ENCODE measurements around the gene OTUB1. TPM values are rescaled to one million over a fixed set of nuclear protein-coding genes. Genes with fewer than 3 reads are reported as not detected.

OTUB1 gene
- total RNA-seq, 2 donors from 2014 or later = 87.7 to 95.1 TPM

DNA sequence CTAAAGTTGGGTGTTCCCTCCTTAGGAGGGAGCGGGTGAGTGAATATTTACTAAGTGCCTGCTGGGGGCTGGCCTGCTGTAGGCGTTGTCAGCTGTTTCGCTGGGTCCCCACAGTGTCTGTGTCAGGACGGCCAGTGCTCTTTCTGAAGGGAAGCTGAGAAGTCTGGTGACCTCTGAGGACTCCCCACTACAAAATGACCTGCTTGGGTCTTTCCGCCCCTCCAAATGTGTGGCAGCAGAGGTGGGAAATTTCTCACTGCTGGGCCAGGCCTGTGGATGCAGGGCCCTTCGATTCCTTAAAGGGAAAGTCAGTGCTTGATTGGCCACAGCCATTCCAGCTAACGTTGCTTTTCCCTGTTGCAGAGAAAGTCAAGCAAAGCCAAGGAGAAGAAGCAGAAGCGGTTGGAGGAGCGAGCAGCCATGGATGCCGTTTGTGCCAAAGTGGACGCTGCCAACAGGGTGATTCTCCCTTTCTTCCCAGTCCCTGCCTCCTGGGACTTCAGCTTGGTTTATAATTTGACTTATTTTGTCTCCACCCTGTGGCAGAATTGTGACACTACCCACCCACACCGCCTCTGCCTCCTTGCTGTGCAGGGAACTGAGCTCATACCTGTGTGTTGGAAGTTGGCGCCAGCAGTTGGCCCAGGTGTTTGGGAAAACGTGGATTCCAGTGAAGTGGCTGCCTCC is 40.6 kb upstream of the OTUB1 start:
- Histone ChIP-seq H3K9me3 (ENCODE audit: control insufficient read depth, low read length) (no peaks in the 10 kb centered on the region), H3K27me3 (ENCODE audit: control insufficient read depth, insufficient read depth, low read length, poor library complexity, severe bottlenecking) (no peaks in the 10 kb centered on the region), H3K9ac (ENCODE audit: extremely low read depth, low read length, poor library complexity, severe bottlenecking) (no peak overlapping the region), H3K36me3 (ENCODE audit: control insufficient read depth, insufficient read depth, low read length) (peaks cover 43% of the 10 kb centered on the region), H3K27ac (ENCODE audit: low read depth, low read length) (no peak overlapping the region), H3K4me1 (ENCODE audit: control insufficient read depth, insufficient read depth, low read length) (peaks cover 7% of the 10 kb centered on the region), H3K4me3 (ENCODE audit: low read length) (no peak overlapping the region)
- TF ChIP-seq CTCF (conservative IDR thresholded peaks at IDR 0.05) = peak; percentile 79
- H3K27ac Mint-ChIP-seq = peak overlapping the region; percentile 82
- H3K9me3 Mint-ChIP-seq = no peaks in the 10 kb centered on the region
- no peak overlapping the region for H3K4me3 Mint-ChIP-seq
- H3K27me3 Mint-ChIP-seq (ENCODE audit: insufficient read depth) = no peaks in the 10 kb centered on the region
- peaks cover 28% of the 10 kb centered on the region for H3K4me1 Mint-ChIP-seq
- 71 to 78% methylated on average over 13 to 14 of the region's 14 CpGs for WGBS, 2 experiments (ENCODE audit: insufficient coverage in 1 of 2, insufficient read length in 1 of 2)
- H3K36me3 Mint-ChIP-seq (ENCODE audit: low read depth) = peaks cover 41% of the 10 kb centered on the region
- DNase-seq = peak; percentile 90

DNA sequence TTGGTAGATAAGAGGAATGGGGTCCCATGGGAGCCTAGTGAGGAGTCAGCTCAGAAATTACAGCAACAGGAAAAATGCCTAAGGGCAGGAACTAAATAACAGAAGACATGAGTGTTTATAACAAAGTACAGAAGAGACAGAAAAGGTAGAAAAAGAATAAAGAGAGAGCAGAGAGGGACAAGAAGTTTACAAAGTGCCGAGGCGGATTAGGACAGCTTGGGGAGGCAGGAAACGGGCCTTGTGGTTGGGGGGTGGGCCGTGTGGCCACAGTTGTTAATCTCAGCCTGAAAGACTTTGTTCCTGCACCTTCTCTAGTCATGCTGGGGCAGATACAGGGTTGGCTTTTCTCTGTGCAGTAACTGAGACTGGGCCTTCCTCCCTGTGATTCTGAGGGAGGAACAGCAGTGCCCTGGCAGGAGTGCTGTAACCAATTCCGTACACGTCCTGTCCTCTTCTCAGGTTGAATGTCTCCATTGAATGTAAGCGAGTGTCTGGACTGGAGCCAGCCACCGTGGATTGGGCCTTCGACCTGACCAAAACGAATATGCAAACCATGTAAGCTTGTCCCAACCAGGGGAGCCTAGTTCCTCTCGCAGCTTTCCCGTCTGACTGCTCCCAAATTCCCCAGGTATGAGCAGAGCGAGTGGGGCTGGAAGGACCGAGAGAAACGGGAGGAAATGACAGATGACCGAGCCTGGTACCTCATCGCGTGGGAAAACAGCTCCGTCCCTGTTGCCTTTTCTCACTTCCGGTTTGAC is 34.3 kb upstream of the OTUB1 start:
- Mint-ChIP-seq H3K4me3 (no peak overlapping the region), H3K9me3 (no peaks in the 10 kb centered on the region), H3K4me1 (peaks cover 15% of the 10 kb centered on the region), H3K27ac (peak overlapping the region; percentile 79), H3K27me3 (ENCODE audit: insufficient read depth) (no peaks in the 10 kb centered on the region), H3K36me3 (ENCODE audit: low read depth) (peaks cover 76% of the 10 kb centered on the region)
- 91 to 93% methylated on average over 20 of the region's 20 CpGs for WGBS, 2 experiments (ENCODE audit: insufficient coverage in 1 of 2, insufficient read length in 1 of 2)
- H3K9ac ChIP-seq (ENCODE audit: extremely low read depth, low read length, poor library complexity, severe bottlenecking) = no peak overlapping the region
- peaks cover 70% of the 10 kb centered on the region for H3K36me3 ChIP-seq (ENCODE audit: control insufficient read depth, insufficient read depth, low read length)
- H3K27me3 ChIP-seq (ENCODE audit: control insufficient read depth, insufficient read depth, low read length, poor library complexity, severe bottlenecking) = no peaks in the 10 kb centered on the region
- no peaks in the 10 kb centered on the region for H3K9me3 ChIP-seq (ENCODE audit: control insufficient read depth, low read length)
- H3K4me1 ChIP-seq (ENCODE audit: control insufficient read depth, insufficient read depth, low read length) = no peaks in the 10 kb centered on the region
- no peak overlapping the region for H3K27ac ChIP-seq (ENCODE audit: low read depth, low read length)
- DNase-seq = no peak
- H3K4me3 ChIP-seq (ENCODE audit: low read length) = no peak overlapping the region
- TF ChIP-seq CTCF (conservative IDR thresholded peaks at IDR 0.05) = no peak

- no peak overlapping the region for H3K4me3 ChIP-seq (ENCODE audit: low read length)
- H3K36me3 Mint-ChIP-seq (ENCODE audit: low read depth) = peaks cover 77% of the 10 kb centered on the region
- no peaks in the 10 kb centered on the region for H3K27me3 ChIP-seq (ENCODE audit: control insufficient read depth, insufficient read depth, low read length, poor library complexity, severe bottlenecking)
- no peak overlapping the region for H3K27ac ChIP-seq (ENCODE audit: low read depth, low read length)
- no peaks in the 10 kb centered on the region for H3K4me1 ChIP-seq (ENCODE audit: control insufficient read depth, insufficient read depth, low read length)
- no peaks in the 10 kb centered on the region for H3K9me3 Mint-ChIP-seq
- TF ChIP-seq CTCF (conservative IDR thresholded peaks at IDR 0.05) = no peak
- H3K36me3 ChIP-seq (ENCODE audit: control insufficient read depth, insufficient read depth, low read length) = peaks cover 64% of the 10 kb centered on the region
- no peak for DNase-seq
- no peaks in the 10 kb centered on the region for H3K27me3 Mint-ChIP-seq (ENCODE audit: insufficient read depth)
- H3K27ac Mint-ChIP-seq = peak overlapping the region; percentile 79
- 99 to 100% methylated on average over 3 to 4 of the region's 4 CpGs for WGBS, 2 experiments (ENCODE audit: insufficient coverage in 1 of 2, insufficient read length in 1 of 2)
- no peak overlapping the region for H3K4me3 Mint-ChIP-seq
- H3K4me1 Mint-ChIP-seq = peaks cover 15% of the 10 kb centered on the region
- no peaks in the 10 kb centered on the region for H3K9me3 ChIP-seq (ENCODE audit: control insufficient read depth, low read length)
- H3K9ac ChIP-seq (ENCODE audit: extremely low read depth, low read length, poor library complexity, severe bottlenecking) = no peak overlapping the region
Measured at GRCh38 chr11:63952570-63952969, 33.7 kb upstream of the OTUB1 start.
